HG03521 (cell line): ENCODE results near the gene TUBGCP5.
"Not testable (repeated sequence)": the region's sequence is repeated elsewhere in the genome, so short reads cannot be mapped to it uniquely, and the experiment has no call there.

Experiments used
- ATAC-seq: cut with Tn5 transposase; IDR thresholded peaks from one replicate; pipeline ENCODE4 v1.9.1; 2021; ENCODE audit warnings: mild to moderate bottlenecking, moderate library complexity; ENCODE audit not compliant: unreplicated experiment

Gene TUBGCP5

GRCh38 chr15:23043535-23043934, 4.2 kb upstream of the TUBGCP5 start:
- ATAC-seq: not testable (repeated sequence)

DNA sequence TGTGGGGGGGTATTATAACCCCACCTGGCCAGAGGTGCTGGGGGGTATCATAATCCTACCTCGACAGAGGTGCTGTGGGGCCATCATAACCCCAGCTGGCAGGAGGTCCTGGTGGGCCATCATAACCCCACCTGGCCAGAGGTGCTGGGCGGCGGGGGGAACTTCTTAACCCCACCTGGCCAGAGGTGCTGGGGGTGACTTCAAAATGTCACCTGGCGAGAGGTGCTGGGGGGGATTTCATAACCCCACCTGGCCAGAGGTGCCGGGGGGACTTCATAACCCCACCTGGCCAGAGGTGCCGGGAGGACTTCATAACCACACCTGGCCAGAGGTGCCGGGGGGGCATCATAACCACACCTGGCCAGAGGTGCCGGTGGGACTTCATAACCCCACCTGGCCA, 2.4 kb upstream of the TUBGCP5 start:
- ATAC-seq: not testable (repeated sequence)

DNA sequence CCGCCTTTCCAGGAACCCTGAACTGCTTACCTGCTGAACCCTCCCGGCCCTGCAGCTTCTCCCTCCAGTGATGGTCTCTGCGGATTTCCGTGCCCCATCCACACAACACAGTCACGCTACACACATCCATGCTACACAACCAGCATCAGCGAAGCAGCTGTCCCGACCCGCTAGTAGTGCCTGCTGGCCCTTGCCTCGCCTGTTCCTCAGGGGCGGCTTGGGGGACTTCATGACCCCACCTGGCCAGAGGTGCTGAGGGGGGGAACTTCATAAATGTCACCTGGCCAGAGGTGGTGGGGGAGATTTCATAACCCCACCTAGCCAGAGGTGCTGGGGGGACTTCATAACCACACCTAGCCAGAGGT, 530 bp upstream of the TUBGCP5 start:
- no peak for ATAC-seq

DNA sequence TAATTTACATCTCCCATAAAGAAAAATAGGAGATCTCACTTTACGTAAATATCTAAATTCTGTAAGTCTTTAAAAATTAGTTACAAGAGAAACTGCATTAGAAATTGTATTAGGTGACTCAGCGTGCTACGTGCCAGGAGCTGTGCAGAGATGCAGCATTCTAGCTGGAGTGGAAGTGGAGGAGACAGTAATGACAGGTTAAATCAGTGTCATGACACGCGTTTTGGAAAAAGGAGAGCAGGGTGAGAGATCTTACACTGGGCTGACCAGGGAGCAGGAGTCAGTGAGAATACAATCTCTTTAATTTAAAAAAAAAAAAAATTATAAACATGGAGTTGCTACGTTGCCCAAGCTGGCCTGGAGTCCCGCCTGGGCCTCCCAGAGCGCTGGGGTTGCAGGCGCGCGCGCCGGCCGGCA, 635 bp downstream of the TUBGCP5 start:
- ATAC-seq: peak; percentile 3

DNA sequence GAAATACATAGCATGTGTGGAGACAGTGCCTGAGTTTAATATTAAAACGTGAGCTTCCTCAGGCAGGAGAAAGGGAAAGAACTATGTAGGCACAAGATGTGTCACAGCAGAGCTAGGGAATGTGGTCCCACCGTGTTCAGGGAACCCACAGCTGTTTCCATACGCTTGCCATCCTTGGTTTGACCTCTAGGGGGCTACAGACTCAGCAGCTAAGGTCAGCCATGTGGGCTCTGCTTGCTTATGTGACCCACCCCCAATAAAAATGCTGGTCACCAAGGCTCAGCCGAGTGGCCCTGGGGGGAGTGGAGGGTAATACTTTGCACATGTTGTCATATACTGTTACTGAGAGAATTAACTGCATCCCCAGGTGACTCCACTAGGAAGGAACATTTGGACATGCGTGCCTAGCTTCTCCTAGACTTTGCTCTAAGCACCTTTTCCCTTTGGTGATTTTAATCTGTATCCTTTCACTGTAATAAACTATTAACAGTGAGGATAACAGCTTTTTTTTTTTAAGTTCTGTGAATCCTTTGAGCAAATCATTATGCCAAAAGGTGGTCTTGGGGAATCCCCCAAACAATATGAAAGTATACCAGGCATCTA, 3.3 kb downstream of the TUBGCP5 start:
- no peak for ATAC-seq

GRCh38 chr15:23033979-23034378, 5.4 kb downstream of the TUBGCP5 start:
- ATAC-seq: no peak

DNA sequence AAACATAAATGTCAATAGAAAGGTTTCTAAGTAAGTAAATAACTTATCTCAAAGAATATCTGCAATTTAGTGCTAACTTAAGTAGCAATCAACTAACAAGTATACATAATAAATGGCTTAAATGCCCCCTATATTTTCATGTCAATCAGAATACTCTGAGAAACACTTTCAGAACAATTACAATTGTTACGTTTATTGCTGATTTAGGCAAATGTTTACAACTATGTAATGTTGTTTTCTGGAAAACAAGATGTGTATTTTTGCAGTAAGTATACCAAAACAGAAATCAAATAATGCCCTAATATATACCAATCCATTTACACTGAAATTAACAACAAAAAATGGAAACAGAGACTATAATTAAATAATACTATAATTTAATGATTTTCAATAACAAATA, 13.2 kb downstream of the TUBGCP5 start:
- ATAC-seq: no peak

GRCh38 chr15:23022156-23022555, 17.2 kb downstream of the TUBGCP5 start:
- no peak for ATAC-seq

DNA sequence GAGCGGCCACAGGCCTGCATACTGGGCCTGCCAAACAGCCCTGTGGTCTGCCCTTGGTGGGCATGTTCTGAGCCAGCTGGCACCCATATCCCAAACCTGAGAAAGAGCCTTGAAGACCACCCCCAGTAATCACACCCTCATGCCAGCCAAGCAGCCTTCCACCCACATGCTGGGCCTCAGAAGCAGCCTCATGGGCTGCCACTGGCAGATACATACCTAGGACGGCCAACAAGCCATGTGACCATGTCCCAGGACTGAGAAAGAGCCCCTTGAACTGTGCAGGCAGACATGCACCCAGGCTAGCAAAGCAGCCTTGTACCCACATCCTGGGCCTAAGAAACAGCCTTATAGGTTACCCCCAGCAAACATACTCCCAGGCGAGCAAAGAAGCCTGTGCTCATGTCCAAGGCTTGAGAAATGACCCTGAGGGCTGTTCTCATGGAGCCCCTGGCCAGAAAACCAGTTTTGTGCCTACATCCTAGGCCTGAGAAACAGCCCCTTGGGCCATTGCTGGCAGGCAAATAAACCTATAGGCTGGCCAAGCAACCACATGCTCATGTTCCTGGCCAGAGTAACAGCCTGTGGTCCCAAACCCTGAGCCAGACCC, 24.9 kb downstream of the TUBGCP5 start:
- no peak for ATAC-seq

DNA sequence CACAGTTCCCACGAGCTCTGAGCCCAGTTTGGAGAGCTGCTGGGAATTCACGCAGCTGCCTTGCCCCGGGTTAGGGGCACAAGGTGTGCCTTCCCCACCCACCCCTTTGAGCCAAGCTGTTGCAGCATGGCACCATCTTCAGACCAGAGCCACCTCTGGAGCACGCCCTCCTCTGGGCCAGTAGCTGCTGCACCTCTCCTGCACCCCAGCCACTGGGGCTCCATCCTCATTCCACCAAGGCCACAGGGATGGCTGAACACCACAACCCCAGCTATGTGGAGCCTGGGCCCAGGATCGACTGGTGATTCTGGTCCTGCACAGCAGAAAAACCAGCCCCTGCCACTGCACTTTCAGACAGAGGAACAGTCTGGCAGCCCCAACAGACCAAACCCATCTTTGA, 25.7 kb downstream of the TUBGCP5 start:
- ATAC-seq: no peak

GRCh38 chr15:23012616-23013015, 26.8 kb downstream of the TUBGCP5 start:
- ATAC-seq: not testable (repeated sequence)

GRCh38 chr15:23003736-23004135, 35.6 kb downstream of the TUBGCP5 start:
- ATAC-seq: no peak

GRCh38 chr15:23002920-23003319, 36.4 kb downstream of the TUBGCP5 start:
- no peak for ATAC-seq

GRCh38 chr15:22995795-22996194, 43.6 kb downstream of the TUBGCP5 start:
- ATAC-seq: no peak

GRCh38 chr15:22992024-22992326, 47.4 kb downstream of the TUBGCP5 start:
- ATAC-seq: no peak

DNA sequence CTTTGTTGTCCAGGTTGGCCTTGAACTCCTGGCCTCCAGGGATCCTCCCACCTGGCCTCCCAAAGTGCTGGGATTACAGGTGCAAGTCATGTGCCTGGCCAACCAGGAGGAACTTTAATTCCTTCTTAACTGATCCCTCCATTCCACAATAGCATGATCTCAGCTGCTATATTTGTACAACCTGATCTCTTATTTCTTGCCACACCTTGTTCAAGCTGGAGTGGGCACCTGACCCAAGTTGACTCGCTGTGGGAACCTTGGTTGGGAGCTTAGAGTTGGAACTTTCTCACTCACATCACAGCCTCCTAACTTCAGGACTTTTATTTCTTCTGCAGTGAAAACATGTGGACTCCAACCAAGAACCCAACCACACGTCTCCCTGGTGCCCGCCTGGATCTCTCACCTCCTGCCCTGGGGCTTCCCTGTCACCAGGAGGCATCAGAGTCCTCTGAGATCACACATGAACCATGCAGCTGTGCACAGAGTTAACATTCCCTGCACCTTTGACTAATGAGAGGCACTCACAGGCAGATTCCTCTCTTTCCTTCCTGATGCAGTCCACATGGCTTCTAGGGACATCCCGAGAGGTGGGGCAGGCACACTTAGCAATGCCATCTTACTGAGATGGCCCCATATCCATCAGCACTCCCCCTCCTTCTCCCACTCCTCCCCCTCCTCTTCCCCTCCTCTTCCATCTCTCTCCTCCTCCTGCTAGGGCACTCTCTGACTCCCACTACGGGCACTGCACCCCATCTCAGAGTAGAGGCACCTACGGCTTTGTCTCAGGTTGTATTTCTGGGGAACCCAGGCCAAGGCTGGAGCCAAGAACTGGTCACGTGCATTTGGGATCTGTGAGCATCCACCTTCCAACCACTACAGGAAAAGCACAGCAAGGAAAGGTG, 49.5 kb downstream of the TUBGCP5 start:
- ATAC-seq: no peak

DNA sequence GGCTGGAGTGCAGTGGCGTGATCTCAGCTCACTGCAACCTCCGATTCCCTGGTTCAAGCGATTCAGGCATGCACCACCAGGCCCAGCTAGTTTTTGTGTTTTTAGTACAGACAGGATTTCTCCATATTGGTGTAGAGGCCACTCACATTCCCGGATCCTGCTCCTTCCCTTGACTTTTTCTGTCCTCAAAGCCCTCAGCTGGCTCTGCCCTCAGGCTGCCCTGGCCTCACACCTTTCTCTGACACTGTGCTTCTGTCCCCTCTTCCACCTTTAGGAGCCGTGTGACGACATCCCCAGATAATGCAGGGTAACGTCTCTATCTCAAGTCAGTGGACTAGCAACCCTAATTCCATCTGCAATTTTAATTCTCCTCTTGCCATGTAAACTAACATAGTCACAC, 50.6 kb downstream of the TUBGCP5 start:
- no peak for ATAC-seq

GRCh38 chr15:22981931-22982330, 57.4 kb downstream of the TUBGCP5 start:
- not testable (repeated sequence) for ATAC-seq

DNA sequence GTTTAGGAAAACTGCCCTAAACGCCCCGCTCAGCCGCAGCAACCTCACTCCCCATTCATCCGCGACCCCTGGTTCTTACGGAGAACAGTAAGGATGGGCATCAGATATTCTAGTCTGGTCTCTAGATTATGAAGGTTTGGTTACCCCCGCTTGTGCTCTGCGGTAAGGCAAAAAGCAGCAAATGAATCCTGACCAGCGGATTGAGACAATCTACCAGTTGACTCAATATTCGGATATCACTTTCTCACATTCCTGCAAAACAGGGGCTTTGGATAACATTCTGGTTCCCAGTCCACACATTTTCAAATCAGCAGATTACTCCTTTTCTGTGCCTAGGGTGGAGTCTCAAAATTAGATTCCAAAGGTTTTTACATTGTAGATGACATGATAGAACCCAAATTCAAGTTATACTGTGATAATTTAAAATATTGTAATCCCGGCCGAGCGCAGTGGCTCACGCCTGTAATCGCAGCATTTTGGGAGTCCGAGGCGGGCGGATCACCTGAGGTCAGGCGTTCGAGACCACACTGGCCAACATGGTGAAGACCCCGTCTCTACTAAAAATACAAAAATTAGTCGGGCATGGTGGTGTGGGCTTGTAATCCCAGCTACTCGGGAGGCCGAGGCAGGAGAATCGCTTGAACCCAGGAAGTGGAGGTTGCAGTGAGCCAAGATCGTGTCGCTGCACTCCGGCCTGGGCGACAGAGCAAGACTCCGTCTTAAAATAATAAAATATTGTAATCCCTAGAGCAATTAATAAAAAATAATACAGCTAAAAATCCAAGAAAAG, 58.1 kb downstream of the TUBGCP5 start:
- ATAC-seq: no peak

DNA sequence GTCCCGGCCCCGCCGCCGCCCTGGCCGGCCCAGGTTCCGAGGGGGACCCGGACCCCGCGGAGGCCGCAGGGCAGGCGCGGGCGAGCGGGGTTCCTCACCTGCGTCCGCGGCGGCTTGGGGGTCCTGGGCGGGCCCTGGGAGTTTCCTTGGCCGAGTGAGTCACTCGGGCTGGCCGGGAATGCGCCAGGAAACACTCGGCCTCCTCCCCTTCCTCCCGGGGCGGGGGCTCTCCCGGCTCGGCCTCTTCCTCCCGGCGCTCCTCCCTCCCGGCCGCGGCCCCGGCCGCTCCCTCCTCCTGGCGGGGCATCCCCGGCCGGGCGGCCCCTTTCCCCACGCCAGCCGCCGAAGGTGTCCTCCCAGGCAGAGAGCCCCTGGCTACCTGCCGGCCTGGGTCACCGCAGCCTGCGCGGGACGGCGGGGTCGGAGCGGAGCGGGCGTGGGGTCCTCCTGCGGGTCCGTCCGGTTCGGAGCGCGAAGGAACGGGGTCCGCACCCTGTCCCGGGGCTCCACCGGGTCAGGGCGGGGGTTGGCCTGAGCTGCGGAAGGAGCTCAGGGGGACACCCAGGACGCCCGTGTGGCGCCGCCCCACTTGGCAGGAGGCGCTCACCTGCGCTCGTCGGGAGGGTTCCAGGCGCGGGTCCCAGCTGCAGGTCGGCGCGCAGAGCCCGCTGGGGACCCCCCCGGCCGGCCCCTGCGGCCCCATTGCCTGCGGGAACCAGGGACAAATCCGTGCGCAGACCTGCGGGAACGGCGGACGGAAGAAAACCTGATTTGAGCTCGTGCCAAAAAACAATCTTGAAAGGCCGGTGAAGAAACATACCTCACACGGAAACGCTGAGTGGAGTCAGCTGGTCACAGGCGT, 58.9 kb downstream of the TUBGCP5 start, which contains the start of gene CYFIP1:
TSS of gene CYFIP1 (minus strand) at position 180 of the 862 bp plus-strand sequence. CDS start 33,083 bp downstream, outside the sequence.
- peak; percentile 40 for ATAC-seq
